Liver (tissue), 9 donors: ENCODE results near the gene UPK1A. TPM values are rescaled to one million over a fixed set of nuclear protein-coding genes. Genes with fewer than 3 reads are reported as not detected.

Source experiments
- DNase-seq: peaks from one replicate; pipeline ENCODE4 v3.0.0-alpha.2; 2017; ENCODE audit warnings: low spot score
- H3K27ac ChIP-seq, 2 donors: one replicate each; pipeline ENCODE4 v1.7.0; 2013; ENCODE audit warnings: inconsistent platforms in 2 of 2, low read length in 2 of 2, control low read depth in 1 of 2, low read depth in 1 of 2, mild to moderate bottlenecking in 1 of 2
- H3K27me3 ChIP-seq, 4 donors: one replicate each; pipeline versions ENCODE4 v1.6.1 to v1.7.0; 2013; ENCODE audit warnings: low read length in 3 of 4, inconsistent platforms in 1 of 4, mild to moderate bottlenecking in 1 of 4, moderate library complexity in 1 of 4; ENCODE audit not compliant: control insufficient read depth in 4 of 4, insufficient read depth in 4 of 4
- H3K36me3 ChIP-seq, 4 donors: one replicate each; pipeline versions ENCODE4 v1.6.1 to v1.7.0; 2013; ENCODE audit warnings: low read length in 3 of 4, mild to moderate bottlenecking in 3 of 4, low read depth in 1 of 4, moderate library complexity in 1 of 4; ENCODE audit not compliant: control insufficient read depth in 4 of 4, insufficient read depth in 3 of 4
- H3K4me1 ChIP-seq, 4 donors: one replicate each; pipeline versions ENCODE4 v1.6.1 to v1.7.0; 2013; ENCODE audit warnings: low read length in 3 of 4, mild to moderate bottlenecking in 3 of 4, moderate library complexity in 1 of 4; ENCODE audit not compliant: control insufficient read depth in 4 of 4, insufficient read depth in 4 of 4
- H3K4me3 ChIP-seq, 3 donors: one replicate each; pipeline versions ENCODE4 v1.6.1 to v1.7.0; 2013; ENCODE audit warnings: low read length in 3 of 3, control low read depth in 1 of 3, low read depth in 1 of 3, mild to moderate bottlenecking in 1 of 3
- H3K9ac ChIP-seq, 2 donors: one replicate each; pipeline ENCODE4 v1.7.0; 2013; ENCODE audit warnings: low read length in 2 of 2, mild to moderate bottlenecking in 2 of 2, moderate library complexity in 2 of 2, control low read depth in 1 of 2, low read depth in 1 of 2
- H3K9me3 ChIP-seq, 4 donors: one replicate each; pipeline versions ENCODE4 v1.6.1 to v1.7.0; 2013; ENCODE audit warnings: low read length in 3 of 4; ENCODE audit not compliant: control insufficient read depth in 4 of 4
- ATF3 ChIP-seq: IDR thresholded peaks from 2 replicates; pipeline ENCODE4 v1.6.1; 2016; ENCODE audit warnings: antibody characterized with exemption
- EGR1 ChIP-seq, 2 donors: IDR thresholded peaks; 2 replicates each; pipeline ENCODE4 v1.6.1; 2016 to 2018; ENCODE audit warnings: antibody characterized with exemption in 2 of 2, low read depth in 2 of 2
- FOXA2 ChIP-seq: IDR thresholded peaks from 2 replicates; pipeline ENCODE4 v1.6.1; 2016; ENCODE audit warnings: antibody characterized with exemption
- GABPA ChIP-seq, 2 donors: IDR thresholded peaks in 1 of 2; conservative IDR thresholded peaks in 1 of 2; 2 replicates each; pipeline ENCODE4 v1.6.1; 2016; ENCODE audit warnings: antibody characterized with exemption in 2 of 2, mild to moderate bottlenecking in 1 of 2, moderate library complexity in 1 of 2
- JUND ChIP-seq, 2 donors: IDR thresholded peaks; 2 replicates each; pipeline ENCODE4 v1.6.1; 2016; ENCODE audit warnings: antibody characterized with exemption in 2 of 2
- MAX ChIP-seq: IDR thresholded peaks from 2 replicates; pipeline ENCODE4 v1.6.1; 2016; ENCODE audit warnings: antibody characterized with exemption
- NR2F2 ChIP-seq: IDR thresholded peaks from 2 replicates; pipeline ENCODE4 v1.6.1; 2016; ENCODE audit warnings: antibody characterized with exemption
- RAD21 ChIP-seq, 2 donors: IDR thresholded peaks; 2 replicates each; pipeline ENCODE4 v1.6.1; 2016; ENCODE audit warnings: antibody characterized with exemption in 2 of 2, mild to moderate bottlenecking in 2 of 2
- RXRA ChIP-seq, 2 donors: IDR thresholded peaks; 2 replicates each; pipeline ENCODE4 v1.6.1; 2017 to 2018; ENCODE audit warnings: antibody characterized with exemption in 2 of 2, mild to moderate bottlenecking in 1 of 2
- SP1 ChIP-seq: IDR thresholded peaks from 2 replicates; pipeline ENCODE4 v1.6.1; 2018; ENCODE audit warnings: antibody characterized with exemption, mild to moderate bottlenecking
- TAF1 ChIP-seq: conservative IDR thresholded peaks from 2 replicates; pipeline ENCODE4 v1.6.1; 2016; ENCODE audit warnings: antibody characterized with exemption, mild to moderate bottlenecking
- YY1 ChIP-seq: IDR thresholded peaks from 2 replicates; pipeline ENCODE4 v1.6.1; 2016; ENCODE audit warnings: antibody characterized with exemption, mild to moderate bottlenecking
- WGBS: extraction: QIAGEN DNeasy Blood & Tissue Kit; methylation state at CpG from one replicate; pipeline ENCODE4 v1.1.7; 2013; 5-methylcytosine and 5-hydroxymethylcytosine counted together
- polyA plus RNA-seq, 2 donors: library from polyadenylated mRNA; stranded (reverse) in 1 of 2; unstranded in 1 of 2; fragments of 200-250 nt in 1 of 2; fragments of >200 nt in 1 of 2; fragmentation: Nextera tagmentation in 1 of 2; extraction: Ambion mirVana in 1 of 2; gene quantifications; one replicate each; pipeline versions ENCODE4 v1.2.1 to v1.2.3, GENCODE V29; 2013 to 2015
- total RNA-seq, 2 donors: library from RNA; depleted of rRNA; stranded (reverse); fragments of >200 nt; gene quantifications; one replicate each; pipeline ENCODE4 v1.2.3, GENCODE V29; 2014
- TF ChIP-seq, protein P1 (sequence below): IDR thresholded peaks from 2 replicates; pipeline ENCODE4 v1.6.1; 2016; ENCODE audit warnings: antibody characterized with exemption, mild to moderate bottlenecking
- donor health status: healthy.
- donor health status: healthy.
- donor health status: healthy.
- donor health status: healthy.
- donor health status: healthy.

The UPK1A gene
- total and polyA plus RNA-seq, 4 donors, result 0.10 to 0.56 TPM; not detected in 2

DNA sequence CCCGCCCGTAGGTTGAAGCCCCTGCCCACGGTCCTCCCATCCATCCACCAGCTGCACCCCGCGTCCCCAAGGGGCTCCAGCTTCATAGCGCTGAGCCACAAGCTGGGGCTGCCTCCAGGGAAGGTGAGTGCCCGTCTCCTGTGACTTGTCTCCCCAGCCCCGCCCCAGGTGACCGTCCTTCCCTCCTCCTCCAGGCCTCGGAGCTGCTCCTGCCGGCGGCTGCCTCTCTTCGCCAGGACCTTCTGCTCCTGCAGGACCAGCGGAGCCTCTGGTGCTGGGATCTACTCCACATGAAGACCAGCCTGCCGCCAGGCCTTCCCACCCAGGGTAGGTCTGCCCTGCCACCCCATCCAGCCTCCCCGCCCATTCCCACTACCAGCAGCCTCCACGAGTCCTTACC lies 46.3 kb upstream of the UPK1A start:
- H3K27me3 ChIP-seq, result no peaks in the 10 kb centered on the region
- H3K9ac ChIP-seq, result no peak overlapping the region
- H3K27ac ChIP-seq, result no peak overlapping the region
- TF ChIP-seq RAD21 (IDR thresholded peaks at IDR 0.05) (no peak), EGR1 (IDR thresholded peaks at IDR 0.05; ENCODE audit: low read depth in 2 of 2) (no peak), FOXA2 (no peak), SP1 (no peak), JUND (IDR thresholded peaks at IDR 0.05) (no peak), NR2F2 (no peak), ATF3 (no peak), TAF1 (no peak)
- no peak for DNase-seq
- H3K36me3 ChIP-seq, result peaks cover 0 to 9% (median 2%) of the 10 kb centered on the region in 4 donors
- no peaks in the 10 kb centered on the region for H3K4me1 ChIP-seq
- no peak overlapping the region for H3K4me3 ChIP-seq
- no peaks in the 10 kb centered on the region for H3K9me3 ChIP-seq
- WGBS, result 96% methylated on average over 17 of the region's 17 CpGs

GRCh38 chr19:35621708-35622107 lies 44.6 kb upstream of the UPK1A start:
- Histone ChIP-seq H3K36me3 (peaks cover 0 to 9% (median 0%) of the 10 kb centered on the region in 4 donors), H3K27me3 (no peaks in the 10 kb centered on the region)
- no peak for DNase-seq

DNA sequence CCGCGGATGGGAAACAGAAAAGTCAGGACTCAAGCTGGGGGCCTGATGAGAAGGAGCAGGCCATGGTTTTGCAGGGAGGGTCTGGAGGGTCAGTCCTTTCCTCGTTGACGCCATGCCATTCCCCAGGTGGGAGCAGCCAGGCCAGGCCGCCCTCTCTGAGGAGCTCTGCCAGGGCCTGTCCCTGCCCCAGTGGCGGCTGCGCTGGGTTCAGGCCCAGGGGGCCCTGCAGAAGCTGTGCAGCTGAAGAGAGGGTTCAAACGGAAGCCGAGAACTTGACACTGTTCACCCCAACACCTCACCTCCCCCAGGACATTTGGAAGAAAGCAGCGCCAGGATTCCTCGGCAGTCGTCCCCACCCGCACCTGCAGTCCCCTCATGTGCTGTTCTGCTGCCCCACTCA lies 43.6 kb upstream of the UPK1A start:
- DNase-seq, result no peak

More at GRCh38 chr19:35621708-35622107, 44.6 kb upstream of the UPK1A start:
- H3K4me3 ChIP-seq, result no peak overlapping the region
- no peaks in the 10 kb centered on the region for H3K4me1 ChIP-seq
- H3K9ac ChIP-seq, result no peak overlapping the region
- H3K27ac ChIP-seq, result no peak overlapping the region
- WGBS, result 97% methylated on average over 9 of the region's 9 CpGs
- no peak for TF ChIP-seq ATF3
- TF ChIP-seq YY1, result no peak
- no peak for TF ChIP-seq FOXA2
- no peak for TF ChIP-seq JUND (IDR thresholded peaks at IDR 0.05)
- TF ChIP-seq, protein P1, sequence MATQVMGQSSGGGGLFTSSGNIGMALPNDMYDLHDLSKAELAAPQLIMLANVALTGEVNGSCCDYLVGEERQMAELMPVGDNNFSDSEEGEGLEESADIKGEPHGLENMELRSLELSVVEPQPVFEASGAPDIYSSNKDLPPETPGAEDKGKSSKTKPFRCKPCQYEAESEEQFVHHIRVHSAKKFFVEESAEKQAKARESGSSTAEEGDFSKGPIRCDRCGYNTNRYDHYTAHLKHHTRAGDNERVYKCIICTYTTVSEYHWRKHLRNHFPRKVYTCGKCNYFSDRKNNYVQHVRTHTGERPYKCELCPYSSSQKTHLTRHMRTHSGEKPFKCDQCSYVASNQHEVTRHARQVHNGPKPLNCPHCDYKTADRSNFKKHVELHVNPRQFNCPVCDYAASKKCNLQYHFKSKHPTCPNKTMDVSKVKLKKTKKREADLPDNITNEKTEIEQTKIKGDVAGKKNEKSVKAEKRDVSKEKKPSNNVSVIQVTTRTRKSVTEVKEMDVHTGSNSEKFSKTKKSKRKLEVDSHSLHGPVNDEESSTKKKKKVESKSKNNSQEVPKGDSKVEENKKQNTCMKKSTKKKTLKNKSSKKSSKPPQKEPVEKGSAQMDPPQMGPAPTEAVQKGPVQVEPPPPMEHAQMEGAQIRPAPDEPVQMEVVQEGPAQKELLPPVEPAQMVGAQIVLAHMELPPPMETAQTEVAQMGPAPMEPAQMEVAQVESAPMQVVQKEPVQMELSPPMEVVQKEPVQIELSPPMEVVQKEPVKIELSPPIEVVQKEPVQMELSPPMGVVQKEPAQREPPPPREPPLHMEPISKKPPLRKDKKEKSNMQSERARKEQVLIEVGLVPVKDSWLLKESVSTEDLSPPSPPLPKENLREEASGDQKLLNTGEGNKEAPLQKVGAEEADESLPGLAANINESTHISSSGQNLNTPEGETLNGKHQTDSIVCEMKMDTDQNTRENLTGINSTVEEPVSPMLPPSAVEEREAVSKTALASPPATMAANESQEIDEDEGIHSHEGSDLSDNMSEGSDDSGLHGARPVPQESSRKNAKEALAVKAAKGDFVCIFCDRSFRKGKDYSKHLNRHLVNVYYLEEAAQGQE, result no peak
- no peak for TF ChIP-seq GABPA (IDR thresholded peaks at IDR 0.05 in 1 of 2, conservative IDR thresholded peaks at IDR 0.05 in 1 of 2)
- no peaks in the 10 kb centered on the region for H3K9me3 ChIP-seq

More for the DNA sequence above, 43.6 kb upstream of the UPK1A start:
- Histone ChIP-seq H3K4me3 (no peak overlapping the region), H3K9ac (no peak overlapping the region), H3K27me3 (no peaks in the 10 kb centered on the region), H3K4me1 (no peaks in the 10 kb centered on the region), H3K27ac (no peak overlapping the region), H3K36me3 (peaks cover 0 to 9% (median 0%) of the 10 kb centered on the region in 4 donors), H3K9me3 (no peaks in the 10 kb centered on the region)
- no peak for TF ChIP-seq JUND (IDR thresholded peaks at IDR 0.05)
- TF ChIP-seq YY1, result no peak
- TF ChIP-seq, protein P1, result no peak
- no peak for TF ChIP-seq ATF3
- no peak for TF ChIP-seq GABPA (IDR thresholded peaks at IDR 0.05 in 1 of 2, conservative IDR thresholded peaks at IDR 0.05 in 1 of 2)
- no peak for TF ChIP-seq SP1
- TF ChIP-seq MAX, result no peak
- no peak for TF ChIP-seq RXRA (IDR thresholded peaks at IDR 0.05)
- no peak for TF ChIP-seq NR2F2
- WGBS, result 95% methylated on average over 13 of the region's 13 CpGs
